Fibroblast of the aortic adventitia (primary cell): ENCODE data around the gene TCF15. TPM values are rescaled to one million over a fixed set of nuclear protein-coding genes. Genes with fewer than 3 reads are reported as not detected.

ENCODE experiments used
- DNase-seq: peaks from one replicate; pipeline ENCODE4 v3.0.0-alpha.2; 2010; ENCODE audit warnings: low read depth
- H3K4me3 ChIP-seq: 2 replicates; pipeline ENCODE4 v1.5.1; 2011; ENCODE audit warnings: low read depth, mild to moderate bottlenecking, control low read depth, low read length, moderate library complexity
- CTCF ChIP-seq: IDR thresholded peaks from 2 replicates; pipeline ENCODE4 v1.5.1; 2011; ENCODE audit warnings: mild to moderate bottlenecking, low read length, control low read depth, inconsistent platforms; ENCODE audit not compliant: insufficient read depth
- total RNA-seq: library from RNA; depleted of rRNA; stranded (reverse); fragments of >200 nt; gene quantifications from 2 replicates; pipeline ENCODE4 v1.2.3, GENCODE V29; 2012; ENCODE audit warnings: low replicate concordance

TCF15 gene
- total RNA-seq, 1 donor = not detected

GRCh38 chr20:592506-592905 is 17.6 kb downstream of the TCF15 start:
- DNase-seq = no peak
- H3K4me3 ChIP-seq = no peak overlapping the region
- no peak for TF ChIP-seq CTCF

GRCh38 chr20:591941-592340 is 18.2 kb downstream of the TCF15 start:
- no peak overlapping the region for H3K4me3 ChIP-seq
- no peak for TF ChIP-seq CTCF
- DNase-seq = no peak

- TF ChIP-seq CTCF = no peak
- no peak for DNase-seq
- H3K4me3 ChIP-seq = no peak overlapping the region
These were observed 21.0 kb downstream of the TCF15 start for GRCh38 chr20:588932-589672.

- no peak overlapping the region for H3K4me3 ChIP-seq
- no peak for DNase-seq
- TF ChIP-seq CTCF = no peak
These were observed 21.6 kb downstream of the TCF15 start for GRCh38 chr20:588476-588875.

GRCh38 chr20:584971-585301 is 25.2 kb downstream of the TCF15 start:
- TF ChIP-seq CTCF = no peak
- DNase-seq = no peak
- no peak overlapping the region for H3K4me3 ChIP-seq

- DNase-seq = no peak
- H3K4me3 ChIP-seq = no peak overlapping the region
- TF ChIP-seq CTCF = no peak
These were observed 25.7 kb downstream of the TCF15 start for GRCh38 chr20:584161-584970.
